T-cell (primary cell): ENCODE measurements around the gene PCDHB10. TPM values are rescaled to one million over a fixed set of nuclear protein-coding genes. Genes with fewer than 3 reads are reported as not detected.
"Not testable (repeated sequence)": the region's sequence is repeated elsewhere in the genome, so short reads cannot be mapped to it uniquely, and the experiment has no call there.

ENCODE experiments used
- ATAC-seq, 4 experiments: fragments of 200-7000 bp in 3 of 4; fragments of 150-1000 bp in 1 of 4; cut with Tn5 transposase; replicated peaks in 1 of 4; 1 replicate in 3 of 4; 2 replicates in 1 of 4; pipeline ENCODE4 v1.10.0; 2021; ENCODE audit warnings: moderate library complexity in 3 of 4, mild to moderate bottlenecking in 2 of 4, moderate number of reproducible peaks in 1 of 4
- CTCF ChIA-PET, 2 donors: fragments of 300-600 bp; sonication (Branson Sonifier 250); formaldehyde crosslinking; loops; one replicate each; lab custom pipeline; 2022; ENCODE audit warnings: antibody characterized with exemption in 2 of 2; lab: Charles Lee
- POLR2A ChIA-PET, 2 donors: fragments of 300-600 bp; sonication (Branson Sonifier 250); formaldehyde crosslinking; loops; one replicate each; lab custom pipeline; 2022; ENCODE audit warnings: antibody characterized with exemption in 2 of 2; lab: Charles Lee
- DNase-seq, 35 experiments: peaks; one replicate each; pipeline versions ENCODE4 v3.0.0 to v3.0.0-alpha.2; 2013 to 2023
- H3K27ac ChIP-seq: one replicate; pipeline ENCODE4 v1.5.1; 2013; ENCODE audit warnings: low read length
- H3K27me3 ChIP-seq, 2 experiments: replicated peaks in 1 of 2; 1 replicate in 1 of 2; 2 replicates in 1 of 2; pipeline versions ENCODE4 v1.6.1 to v1.7.0; 2013; ENCODE audit warnings: low read length in 1 of 2, mixed read lengths in 1 of 2; ENCODE audit not compliant: control insufficient read depth in 2 of 2, insufficient read depth in 2 of 2; ENCODE audit errors: extremely low read depth in 1 of 2
- H3K36me3 ChIP-seq, 2 donors: 1 replicate in 1 of 2; 2 replicates in 1 of 2; pipeline versions ENCODE4 v1.6.1 to v1.7.0; 2013; ENCODE audit warnings: low read length in 1 of 2; ENCODE audit not compliant: control insufficient read depth in 2 of 2, insufficient read depth in 1 of 2; ENCODE audit errors: extremely low read depth in 1 of 2
- H3K4me1 ChIP-seq, 2 experiments: 1 replicate in 1 of 2; 2 replicates in 1 of 2; pipeline versions ENCODE4 v1.6.1 to v1.7.0; 2013; ENCODE audit warnings: low read length in 2 of 2, mixed read lengths in 1 of 2; ENCODE audit not compliant: insufficient read depth in 2 of 2, control insufficient read depth in 1 of 2; ENCODE audit errors: extremely low read depth in 1 of 2
- H3K4me3 ChIP-seq, 2 donors: 1 replicate in 1 of 2; 2 replicates in 1 of 2; pipeline versions ENCODE4 v1.5.1 to v1.7.0; 2013; ENCODE audit warnings: mild to moderate bottlenecking in 2 of 2, low read length in 1 of 2, moderate library complexity in 1 of 2; ENCODE audit not compliant: control insufficient read depth in 1 of 2; ENCODE audit errors: extremely low read depth in 1 of 2
- H3K9me3 ChIP-seq: 2 replicates; pipeline ENCODE4 v1.7.0; 2013
- H3K27ac Mint-ChIP-seq, 2 donors: one replicate each; pipeline ENCODE4 v1.8.0; 2020 to 2021; ENCODE audit warnings: mild to moderate bottlenecking in 2 of 2, mixed read lengths in 2 of 2
- H3K27me3 Mint-ChIP-seq, 2 donors: one replicate each; pipeline ENCODE4 v1.8.0; 2021 to 2022; ENCODE audit warnings: mixed read lengths in 2 of 2
- H3K36me3 Mint-ChIP-seq: one replicate; pipeline ENCODE4 v1.8.0; 2021; ENCODE audit warnings: mixed read lengths
- H3K4me1 Mint-ChIP-seq, 3 donors: one replicate each; pipeline ENCODE4 v1.8.0; 2020 to 2022; ENCODE audit warnings: mixed read lengths in 3 of 3, mild to moderate bottlenecking in 1 of 3
- H3K4me3 Mint-ChIP-seq, 3 donors: one replicate each; pipeline ENCODE4 v1.8.0; 2020 to 2022; ENCODE audit warnings: mild to moderate bottlenecking in 3 of 3, mixed read lengths in 3 of 3, moderate library complexity in 3 of 3
- H3K9me3 Mint-ChIP-seq, 3 donors: one replicate each; pipeline ENCODE4 v1.8.0; 2020 to 2022; ENCODE audit warnings: mixed read lengths in 3 of 3
- WGBS: methylation state at CpG from one replicate; pipeline ENCODE4 v1.1.5; 2013; ENCODE audit warnings: missing lambda C conversion rate; ENCODE audit not compliant: insufficient coverage; 5-methylcytosine and 5-hydroxymethylcytosine counted together
- total RNA-seq, 35 experiments: library from RNA in 6 of 35; stranded (reverse) in 6 of 35; fragments of 120-200 nt in 1 of 35; gene quantifications; one replicate each; pipeline versions ENCODE4 v1.2.1 to v1.2.4 and lab custom pipeline; 2013 to 2026

PCDHB10 gene
- total RNA-seq, 5 donors from 2014 or later (not counting 1 experiment from before 2014, with no cell fraction given): not detected

DNA sequence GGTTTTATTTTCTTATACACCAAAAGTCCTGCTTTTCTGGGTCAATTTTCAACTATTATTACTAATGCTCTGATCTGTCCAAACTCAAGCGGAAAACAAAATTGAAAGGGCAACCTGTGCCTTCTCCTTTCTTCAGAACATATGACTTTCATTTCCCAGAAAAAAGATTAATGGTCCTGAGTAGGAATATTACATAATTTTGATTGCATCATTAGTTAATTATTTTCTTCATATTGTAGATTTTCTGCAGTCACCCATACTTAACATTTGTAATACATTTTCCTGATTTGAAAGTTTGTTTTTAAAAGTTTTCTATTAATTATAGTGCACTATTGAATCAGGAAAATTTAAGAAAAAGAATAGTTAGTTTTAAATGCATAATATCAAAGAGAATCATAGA lies 16.2 kb upstream of the PCDHB10 start:
- ChIA-PET POLR2A (no interaction called here), CTCF (no interaction called here)
- Histone ChIP-seq H3K4me3 (no peak overlapping the region), H3K36me3 (no peaks in the 10 kb centered on the region), H3K4me1 (no peaks in the 10 kb centered on the region), H3K9me3 (no peaks in the 10 kb centered on the region), H3K27me3 (peaks cover 0 to 27% of the 10 kb centered on the region in 2 experiments), H3K27ac (no peak overlapping the region)
- no peak for ATAC-seq
- no peak for DNase-seq
- no peak overlapping the region for H3K27ac Mint-ChIP-seq
- no peak overlapping the region for H3K4me3 Mint-ChIP-seq
- H3K27me3 Mint-ChIP-seq: peaks cover 26 to 32% of the 10 kb centered on the region in 2 donors
- WGBS: no CpG with 5 or more reads among the region's 1 CpG
- peaks cover 2 to 7% (median 5%) of the 10 kb centered on the region in 3 donors for H3K4me1 Mint-ChIP-seq
- peaks cover 0 to 13% (median 8%) of the 10 kb centered on the region in 3 donors for H3K9me3 Mint-ChIP-seq
- H3K36me3 Mint-ChIP-seq: no peaks in the 10 kb centered on the region

DNA sequence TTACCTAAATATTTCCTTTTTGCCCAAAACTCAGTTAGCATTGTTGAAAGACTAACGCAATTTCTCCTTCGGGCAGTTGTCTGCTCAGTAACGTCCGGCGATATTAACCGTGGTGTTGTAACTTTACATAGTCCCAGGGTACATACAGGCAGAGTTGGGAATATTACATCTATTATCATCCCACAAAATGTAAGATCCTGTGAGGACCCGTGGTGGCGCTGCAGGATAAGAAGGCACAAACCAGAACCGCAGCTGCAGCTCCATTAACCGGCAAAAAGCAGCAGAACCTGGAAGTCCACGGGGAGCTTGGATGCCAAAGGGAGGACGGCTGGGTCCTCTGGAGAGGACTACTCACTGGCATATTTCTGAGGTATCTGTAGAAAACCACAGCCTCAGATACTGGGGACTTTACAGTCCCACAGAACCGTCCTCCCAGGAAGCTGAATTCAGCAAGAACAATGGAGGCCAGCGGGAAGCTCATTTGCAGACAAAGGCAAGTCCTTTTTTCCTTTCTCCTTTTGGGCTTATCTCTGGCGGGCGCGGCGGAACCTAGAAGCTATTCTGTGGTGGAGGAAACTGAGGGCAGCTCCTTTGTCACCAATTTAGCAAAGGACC lies 14.5 kb upstream of the PCDHB10 start, which contains the start of gene PCDHB8:
Gene PCDHB8, plus strand, starts transcription at position 214 of the 615 bp plus-strand sequence. Its CDS starts 245 bp downstream, at position 459.
- Mint-ChIP-seq H3K27me3 (peaks cover 28 to 34% of the 10 kb centered on the region in 2 donors), H3K9me3 (peaks cover 7 to 13% (median 10%) of the 10 kb centered on the region in 3 donors)
- H3K4me1 Mint-ChIP-seq, CTCF ChIA-PET, H3K36me3 Mint-ChIP-seq, H3K4me3 ChIP-seq, H3K27ac ChIP-seq, POLR2A ChIA-PET, H3K4me3 Mint-ChIP-seq, DNase-seq, ATAC-seq, H3K27ac Mint-ChIP-seq, H3K36me3 ChIP-seq, H3K9me3 ChIP-seq, H3K4me1 ChIP-seq: not testable (repeated sequence)
- peaks cover 0 to 33% of the 10 kb centered on the region in 2 experiments for H3K27me3 ChIP-seq
- WGBS: no CpG with 5 or more reads among the region's 18 CpGs

DNA sequence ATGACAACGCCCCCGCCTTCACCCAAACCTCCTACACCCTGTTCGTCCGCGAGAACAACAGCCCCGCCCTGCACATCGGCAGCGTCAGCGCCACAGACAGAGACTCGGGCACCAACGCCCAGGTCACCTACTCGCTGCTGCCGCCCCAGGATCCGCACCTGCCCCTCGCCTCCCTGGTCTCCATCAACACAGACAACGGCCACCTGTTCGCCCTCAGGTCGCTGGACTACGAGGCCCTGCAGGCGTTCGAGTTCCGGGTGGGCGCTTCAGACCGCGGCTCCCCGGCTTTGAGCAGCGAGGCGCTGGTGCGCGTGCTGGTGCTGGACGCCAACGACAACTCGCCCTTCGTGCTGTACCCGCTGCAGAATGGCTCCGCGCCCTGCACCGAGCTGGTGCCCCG lies 12.8 kb upstream of the PCDHB10 start:
- H3K4me1 Mint-ChIP-seq, POLR2A ChIA-PET, H3K36me3 Mint-ChIP-seq, DNase-seq, H3K4me3 Mint-ChIP-seq, H3K4me1 ChIP-seq, H3K36me3 ChIP-seq, ATAC-seq, H3K27ac Mint-ChIP-seq, H3K9me3 ChIP-seq, H3K27ac ChIP-seq, CTCF ChIA-PET, H3K4me3 ChIP-seq: not testable (repeated sequence)
- peaks cover 7 to 12% (median 7%) of the 10 kb centered on the region in 3 donors for H3K9me3 Mint-ChIP-seq
- 53% methylated on average over 9 of the region's 39 CpGs for WGBS
- H3K27me3 Mint-ChIP-seq: peaks cover 22 to 32% of the 10 kb centered on the region in 2 donors
- peaks cover 2 to 24% of the 10 kb centered on the region in 2 experiments for H3K27me3 ChIP-seq

DNA sequence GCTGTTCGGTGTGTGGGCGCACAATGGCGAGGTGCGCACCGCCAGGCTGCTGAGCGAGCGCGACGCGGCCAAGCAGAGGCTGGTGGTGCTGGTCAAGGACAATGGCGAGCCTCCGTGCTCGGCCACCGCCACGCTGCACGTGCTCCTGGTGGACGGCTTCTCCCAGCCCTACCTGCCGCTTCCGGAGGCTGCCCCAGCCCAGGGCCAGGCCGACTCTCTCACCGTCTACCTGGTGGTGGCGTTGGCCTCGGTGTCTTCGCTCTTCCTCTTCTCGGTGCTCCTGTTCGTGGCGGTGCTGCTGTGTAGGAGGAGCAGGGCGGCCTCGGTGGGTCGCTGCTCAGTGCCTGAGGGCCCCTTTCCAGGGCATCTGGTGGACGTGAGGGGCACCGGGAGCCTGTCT lies 12.3 kb upstream of the PCDHB10 start:
- H3K36me3 ChIP-seq, H3K4me1 ChIP-seq, CTCF ChIA-PET, DNase-seq, H3K36me3 Mint-ChIP-seq, H3K9me3 ChIP-seq, H3K4me3 Mint-ChIP-seq, POLR2A ChIA-PET, H3K4me1 Mint-ChIP-seq, H3K4me3 ChIP-seq, H3K27ac ChIP-seq, ATAC-seq: not testable (repeated sequence)
- peaks cover 27 to 35% of the 10 kb centered on the region in 2 donors for H3K27me3 Mint-ChIP-seq
- WGBS: 44% methylated on average over 15 of the region's 32 CpGs
- H3K27ac Mint-ChIP-seq: peak overlapping the region in 1 of 2 donors; percentile 52
- peaks cover 5 to 12% (median 8%) of the 10 kb centered on the region in 3 donors for H3K9me3 Mint-ChIP-seq
- peaks cover 2 to 24% of the 10 kb centered on the region in 2 experiments for H3K27me3 ChIP-seq

DNA sequence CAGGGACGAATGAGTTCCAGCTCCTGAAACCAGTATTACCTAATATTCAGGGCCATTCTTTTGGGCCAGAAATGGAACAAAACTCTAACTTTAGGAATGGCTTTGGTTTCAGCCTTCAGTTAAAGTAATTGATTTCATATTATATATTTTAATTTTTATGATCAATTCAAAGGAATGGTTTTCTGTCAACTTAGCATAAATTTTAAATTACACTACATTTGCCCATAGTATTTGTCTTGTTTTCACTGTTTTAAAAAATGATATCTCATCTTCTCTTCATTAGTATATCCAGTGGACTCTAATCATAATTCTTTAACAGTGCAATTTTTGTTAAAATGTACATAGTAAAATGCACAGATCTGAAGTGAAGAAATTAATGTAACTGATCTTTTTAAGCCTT lies 11.8 kb upstream of the PCDHB10 start:
- no peaks in the 10 kb centered on the region for H3K9me3 ChIP-seq
- WGBS: 71% methylated on average over 1 of the region's 1 CpG
- peaks cover 4% of the 10 kb centered on the region for H3K36me3 Mint-ChIP-seq
- no peak overlapping the region for H3K4me3 Mint-ChIP-seq
- peaks cover 0 to 2% (median 0%) of the 10 kb centered on the region in 3 donors for H3K4me1 Mint-ChIP-seq
- POLR2A ChIA-PET: no interaction called here
- no peak overlapping the region for H3K27ac ChIP-seq
- CTCF ChIA-PET: no interaction called here
- H3K36me3 ChIP-seq: no peaks in the 10 kb centered on the region
- no peaks in the 10 kb centered on the region for H3K4me1 ChIP-seq
- no peak for ATAC-seq
- peak overlapping the region in 1 of 2 donors; percentile 52 for H3K27ac Mint-ChIP-seq
- no peak overlapping the region for H3K4me3 ChIP-seq
- peaks cover 2 to 12% (median 12%) of the 10 kb centered on the region in 3 donors for H3K9me3 Mint-ChIP-seq
- H3K27me3 Mint-ChIP-seq: peaks cover 31 to 37% of the 10 kb centered on the region in 2 donors
- H3K27me3 ChIP-seq: peaks cover 2 to 23% of the 10 kb centered on the region in 2 experiments
- no peak for DNase-seq

DNA sequence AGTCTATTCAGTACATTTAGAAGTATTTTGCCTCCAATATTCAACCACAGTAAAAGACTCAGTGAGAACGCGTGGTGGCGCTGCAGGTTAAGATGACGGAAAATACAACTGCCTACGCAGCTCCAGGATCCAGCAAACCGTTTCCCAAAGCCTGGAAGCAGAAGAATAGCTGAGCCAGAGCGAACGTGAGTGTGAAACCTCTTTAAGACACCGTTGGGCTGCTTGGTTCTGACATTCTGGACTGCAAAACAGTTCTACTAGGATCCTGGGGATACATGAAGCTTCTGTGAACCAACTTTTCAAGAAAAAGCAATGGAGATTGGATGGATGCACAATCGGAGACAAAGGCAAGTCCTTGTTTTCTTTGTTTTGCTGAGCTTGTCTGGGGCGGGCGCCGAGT lies 9.9 kb upstream of the PCDHB10 start, which contains the start of gene PCDHB16:
Gene PCDHB16, plus strand, starts transcription at position 140 of the 400 bp plus-strand sequence. Its CDS starts 173 bp downstream, at position 313.
- Mint-ChIP-seq H3K27me3 (peaks cover 45 to 50% of the 10 kb centered on the region in 2 donors), H3K36me3 (peaks cover 4% of the 10 kb centered on the region), H3K27ac (peak within 1 kb of the TSS in 1 of 2 donors; percentile 4), H3K9me3 (peaks cover 6 to 15% (median 12%) of the 10 kb centered on the region in 3 donors), H3K4me3 (no peak within 1 kb of the TSS), H3K4me1 (peaks cover 4 to 11% (median 7%) of the 10 kb centered on the region in 3 donors)
- no peaks in the 10 kb centered on the region for H3K4me1 ChIP-seq
- DNase-seq (peak in 1 of 35 experiments; percentile 7), ATAC-seq (no peak)
- ChIA-PET CTCF (interaction anchor here in 1 of 2 donors (0.8 kb wide), 1 partner anchor 382 kb away, joined by 3 read pairs; no protein-coding TSS in a partner anchor), POLR2A (no interaction called here)
- H3K4me3 ChIP-seq: no peak within 1 kb of the TSS
- peaks cover 5 to 23% of the 10 kb centered on the region in 2 experiments for H3K27me3 ChIP-seq
- no peak within 1 kb of the TSS for H3K27ac ChIP-seq
- no peaks in the 10 kb centered on the region for H3K36me3 ChIP-seq
- no peaks in the 10 kb centered on the region for H3K9me3 ChIP-seq
- 14% methylated on average over 10 of the region's 13 CpGs for WGBS
